Smooth muscle cell (in vitro differentiated cells): Measurements from ENCODE around the gene OR2T35. TPM values are rescaled to one million over a fixed set of nuclear protein-coding genes. Genes with fewer than 3 reads are reported as not detected.
"Not testable (repeated sequence)": the region's sequence is repeated elsewhere in the genome, so short reads cannot be mapped to it uniquely, and the experiment has no call there.

ENCODE experiments used
- DNase-seq: peaks from one replicate; lab custom pipeline; 2025; ENCODE audit not compliant: unreplicated experiment; lab: John Stamatoyannopoulos, UW
- H2AFZ ChIP-seq: fragments of 200-600 bp; sonication (generic); 2 replicates; pipeline ENCODE4 v1.6.0; 2016; ENCODE audit warnings: antibody characterized with exemption, low read depth, mild to moderate bottlenecking
- H3F3A ChIP-seq: fragments of 200-600 bp; sonication (generic); 2 replicates; pipeline ENCODE4 v1.6.0; 2017; ENCODE audit warnings: antibody characterized with exemption, low read depth
- H3K27ac ChIP-seq: fragments of 200-600 bp; sonication (generic); 2 replicates; pipeline ENCODE4 v1.5.1; 2016; ENCODE audit warnings: low read depth, mild to moderate bottlenecking
- H3K27me3 ChIP-seq: fragments of 200-600 bp; sonication (generic); 2 replicates; pipeline ENCODE4 v1.6.1; 2016; ENCODE audit warnings: low read depth, mild to moderate bottlenecking
- H3K36me3 ChIP-seq: fragments of 200-600 bp; sonication (generic); 2 replicates; pipeline ENCODE4 v1.5.1; 2016; ENCODE audit warnings: low read depth
- H3K4me1 ChIP-seq: fragments of 200-600 bp; sonication (generic); 2 replicates; pipeline ENCODE4 v1.5.1; 2016; ENCODE audit warnings: low read depth
- H3K4me2 ChIP-seq: fragments of 200-600 bp; sonication (generic); 2 replicates; pipeline ENCODE4 v1.6.0; 2016; ENCODE audit warnings: mild to moderate bottlenecking
- H3K4me3 ChIP-seq: fragments of 200-600 bp; sonication (generic); 2 replicates; pipeline ENCODE4 v1.5.1; 2016; ENCODE audit warnings: mild to moderate bottlenecking
- H3K79me2 ChIP-seq: fragments of 200-600 bp; sonication (generic); 2 replicates; pipeline ENCODE4 v1.6.0; 2016; ENCODE audit warnings: low read depth, mild to moderate bottlenecking
- H3K9ac ChIP-seq: fragments of 200-600 bp; sonication (generic); 2 replicates; pipeline ENCODE4 v1.6.0; 2016; ENCODE audit warnings: low read depth
- H3K9me3 ChIP-seq: fragments of 200-600 bp; sonication (generic); replicated peaks from 2 replicates; pipeline ENCODE4 v1.5.1; 2016; ENCODE audit warnings: low read depth
- H4K20me1 ChIP-seq: fragments of 200-600 bp; sonication (generic); 2 replicates; pipeline ENCODE4 v1.6.0; 2016; ENCODE audit warnings: low read depth
- CTCF ChIP-seq: fragments of 200-600 bp; sonication (generic); IDR thresholded peaks from 2 replicates; pipeline ENCODE4 v1.5.1; 2017; ENCODE audit warnings: borderline replicate concordance, mild to moderate bottlenecking, antibody characterized with exemption; ENCODE audit not compliant: insufficient read depth, poor library complexity, severe bottlenecking
- WGBS: methylation state at CpG from one replicate; pipeline ENCODE4 v1.1.7; 2016; ENCODE audit warnings: low lambda C conversion rate; 5-methylcytosine and 5-hydroxymethylcytosine counted together
- polyA plus RNA-seq: library from polyadenylated mRNA; unstranded; fragments of >200 nt; fragmentation: Nextera tagmentation; extraction: Ambion mirVana; gene quantifications from 2 replicates; pipeline ENCODE4 v1.2.1, GENCODE V29; 2016
- total RNA-seq: library from RNA; depleted of rRNA; stranded (reverse); fragments of >200 nt; gene quantifications from 2 replicates; pipeline ENCODE4 v1.2.3, GENCODE V29; 2014

Gene OR2T35
- total and polyA plus RNA-seq, 2 experiments from 2014 or later = not detected

DNA sequence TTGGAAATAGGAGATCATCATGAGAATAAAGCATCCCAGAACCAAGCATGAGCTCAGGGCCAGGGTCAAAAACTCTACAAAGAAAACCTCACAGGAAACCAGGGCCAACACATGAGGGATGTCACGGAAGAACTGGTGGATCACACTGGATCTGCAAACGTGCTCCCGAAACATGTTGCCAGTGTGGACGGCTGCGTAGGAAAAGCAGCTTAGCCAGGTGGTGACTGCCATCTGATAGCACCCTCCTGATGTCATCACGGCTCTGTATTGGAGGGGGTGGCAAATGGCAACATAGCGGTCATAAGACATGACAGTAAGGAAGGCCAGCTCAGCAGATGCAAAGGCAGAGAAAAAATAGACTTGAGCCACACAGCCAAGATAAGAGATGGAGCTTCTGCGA, 36.6 kb upstream of the OR2T35 start:
- H3K27ac ChIP-seq = no peak overlapping the region
- no peak overlapping the region for H2AFZ ChIP-seq
- no peak overlapping the region for H3K4me2 ChIP-seq
- H3K4me3 ChIP-seq = no peak overlapping the region
- H3K4me1 ChIP-seq = no peaks in the 10 kb centered on the region
- H3K79me2 ChIP-seq = no peaks in the 10 kb centered on the region
- no peak for DNase-seq
- H3K9me3 ChIP-seq = no peaks in the 10 kb centered on the region
- no peaks in the 10 kb centered on the region for H4K20me1 ChIP-seq
- no peaks in the 10 kb centered on the region for H3K27me3 ChIP-seq
- no peaks in the 10 kb centered on the region for H3K36me3 ChIP-seq
- no peaks in the 10 kb centered on the region for H3F3A ChIP-seq
- no peak for TF ChIP-seq CTCF
- 75% methylated on average over 8 of the region's 8 CpGs for WGBS
- no peak overlapping the region for H3K9ac ChIP-seq

GRCh38 chr1:248670003-248670402, 24.9 kb upstream of the OR2T35 start:
- Histone ChIP-seq H4K20me1 (no peaks in the 10 kb centered on the region), H3K79me2 (no peaks in the 10 kb centered on the region), H3F3A (no peaks in the 10 kb centered on the region), H3K4me3 (no peak overlapping the region), H3K9ac (no peak overlapping the region), H3K4me1 (no peaks in the 10 kb centered on the region), H2AFZ (no peak overlapping the region), H3K9me3 (peaks cover 14% of the 10 kb centered on the region), H3K27me3 (no peaks in the 10 kb centered on the region), H3K36me3 (no peaks in the 10 kb centered on the region), H3K27ac (no peak overlapping the region), H3K4me2 (no peak overlapping the region)
- DNase-seq = no peak
- 83% methylated on average over 1 of the region's 1 CpG for WGBS
- no peak for TF ChIP-seq CTCF

DNA sequence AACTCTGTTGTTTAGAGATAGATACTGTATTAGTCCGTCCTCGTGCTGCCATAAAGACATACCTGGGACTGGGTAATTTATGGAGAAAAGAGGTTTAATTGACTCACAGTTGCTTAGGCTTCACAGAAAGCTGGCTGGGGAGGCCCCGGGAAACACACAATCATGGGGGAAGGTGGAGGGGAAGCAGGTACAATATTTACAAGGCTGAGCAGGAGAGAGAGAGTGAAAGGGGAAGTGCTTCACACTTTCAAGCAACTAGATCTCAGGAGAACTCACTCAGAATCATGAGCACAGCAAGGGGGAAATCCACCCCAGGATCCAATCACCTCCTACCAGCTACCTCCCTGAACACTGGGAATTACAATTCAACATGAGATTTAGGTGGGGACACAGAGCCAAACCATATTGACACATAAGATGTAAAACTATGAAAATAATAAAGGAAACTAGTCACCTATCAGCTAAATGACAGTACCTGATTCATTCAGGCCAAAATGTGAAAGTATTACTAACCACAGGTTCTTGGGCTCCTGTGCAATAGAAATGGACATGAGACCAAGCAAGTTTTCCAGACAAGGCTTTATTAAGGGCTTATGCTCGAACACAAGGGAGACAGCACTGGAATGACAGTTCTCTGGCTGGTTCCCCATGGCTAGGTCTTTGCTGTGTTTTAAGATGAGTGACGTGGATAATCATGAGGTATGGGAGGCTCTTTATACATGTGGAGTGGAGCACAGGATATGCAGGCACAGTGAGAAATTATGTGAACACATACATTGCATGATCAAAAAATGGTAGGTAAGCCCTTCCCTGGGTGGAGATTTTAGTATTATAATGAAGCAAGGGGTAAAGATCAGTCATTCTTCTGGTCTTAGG, 18.6 kb upstream of the OR2T35 start:
- H3K4me3 ChIP-seq, H3K79me2 ChIP-seq, H4K20me1 ChIP-seq, H2AFZ ChIP-seq, H3K36me3 ChIP-seq, H3K27me3 ChIP-seq, H3K4me1 ChIP-seq, H3F3A ChIP-seq, H3K9ac ChIP-seq, DNase-seq, H3K27ac ChIP-seq, H3K9me3 ChIP-seq, H3K4me2 ChIP-seq: not testable (repeated sequence)
- WGBS = 61% methylated on average over 5 of the region's 5 CpGs

- H3K4me1 ChIP-seq, H3K4me3 ChIP-seq, H3K9ac ChIP-seq, H4K20me1 ChIP-seq, H3K79me2 ChIP-seq, DNase-seq, H3K36me3 ChIP-seq, H3K4me2 ChIP-seq, H3K27ac ChIP-seq, H3K27me3 ChIP-seq, H2AFZ ChIP-seq, H3K9me3 ChIP-seq, H3F3A ChIP-seq: not testable (repeated sequence)
- WGBS = 65% methylated on average over 6 of the region's 6 CpGs
These were observed 11.7 kb upstream of the OR2T35 start for GRCh38 chr1:248656797-248657196.

DNA sequence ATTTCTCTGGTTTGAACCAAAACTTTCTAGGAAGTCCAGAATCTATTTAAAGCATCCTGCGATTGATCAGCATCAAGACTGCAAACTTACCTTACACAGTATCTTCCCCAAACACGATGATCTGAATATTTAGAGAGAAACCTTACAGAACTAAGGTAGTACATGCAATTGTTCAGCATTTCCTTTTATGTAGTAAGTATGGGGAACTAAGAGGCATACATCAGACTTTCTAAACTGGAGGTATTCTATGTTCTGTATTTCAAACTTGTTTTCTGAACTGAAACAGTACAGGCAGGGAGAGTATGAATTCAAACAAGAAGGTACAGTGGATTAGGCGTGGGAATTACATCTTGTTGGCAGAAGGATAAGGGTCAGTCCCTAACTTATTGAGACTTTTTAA, 10.3 kb upstream of the OR2T35 start, which contains the start of gene OR2T27:
Gene OR2T27 (minus strand): TSS at position 175 of the 400 bp plus-strand sequence. CDS start 4,644 bp downstream, outside the sequence.
- not testable (repeated sequence) for H3K4me3 ChIP-seq, H3K27ac ChIP-seq, H3K4me1 ChIP-seq, H3K4me2 ChIP-seq, H3K9ac ChIP-seq, H3K9me3 ChIP-seq, H3K79me2 ChIP-seq, H3K27me3 ChIP-seq, H3F3A ChIP-seq, H2AFZ ChIP-seq, H4K20me1 ChIP-seq, H3K36me3 ChIP-seq, DNase-seq
- WGBS = 100% methylated on average over 1 of the region's 3 CpGs

- not testable (repeated sequence) for H4K20me1 ChIP-seq, H3K36me3 ChIP-seq, DNase-seq, H3K9me3 ChIP-seq, H3K9ac ChIP-seq, H3K4me3 ChIP-seq, H3K4me2 ChIP-seq, H3K79me2 ChIP-seq, H3K27me3 ChIP-seq, H3F3A ChIP-seq, H3K4me1 ChIP-seq, H2AFZ ChIP-seq, H3K27ac ChIP-seq
- no CpG with 5 or more reads among the region's 1 CpG for WGBS
These were observed 3.9 kb upstream of the OR2T35 start for GRCh38 chr1:248648770-248649536.
